ENCODE results near the gene KIAA1958. TPM values are rescaled to one million over a fixed set of nuclear protein-coding genes. Genes with fewer than 3 reads are reported as not detected.

Gene KIAA1958
- polyA plus RNA-seq, 1 donor, result 3.8 TPM

DNA sequence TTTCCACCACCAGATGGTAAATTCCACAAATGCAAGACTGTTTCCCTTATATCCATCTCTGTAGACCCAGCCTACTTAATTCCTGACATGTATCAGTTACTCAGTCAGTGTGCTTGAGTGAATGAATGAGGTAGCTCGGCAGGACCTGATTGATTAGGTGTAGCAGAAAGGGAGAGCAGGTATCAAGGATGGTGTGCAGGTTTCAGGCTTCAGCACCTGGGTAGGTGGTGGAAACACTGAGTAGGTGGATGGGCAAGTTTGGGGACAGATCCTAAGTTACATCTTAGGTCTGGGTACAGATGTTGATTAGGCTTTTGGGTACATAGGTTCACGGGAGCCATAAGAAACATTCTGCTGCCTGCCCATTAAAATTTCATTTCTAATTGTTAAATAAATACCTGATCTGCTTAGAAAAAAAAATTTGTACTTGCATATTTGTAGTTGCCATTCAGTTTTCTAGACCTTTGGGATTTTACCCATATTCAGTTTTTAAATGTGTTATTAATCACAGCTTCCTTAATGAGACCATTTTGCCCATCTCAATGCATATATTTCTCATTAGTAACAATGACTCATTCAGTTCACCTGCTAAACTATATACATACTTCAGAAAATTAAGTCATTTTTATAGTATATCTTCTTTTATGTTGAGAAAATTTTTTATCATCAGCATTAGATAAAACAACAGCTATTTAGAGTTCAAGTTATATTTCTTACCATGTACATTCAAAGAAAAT is 119.5 kb downstream of the KIAA1958 start:
- DNase-seq, result no peak

DNA sequence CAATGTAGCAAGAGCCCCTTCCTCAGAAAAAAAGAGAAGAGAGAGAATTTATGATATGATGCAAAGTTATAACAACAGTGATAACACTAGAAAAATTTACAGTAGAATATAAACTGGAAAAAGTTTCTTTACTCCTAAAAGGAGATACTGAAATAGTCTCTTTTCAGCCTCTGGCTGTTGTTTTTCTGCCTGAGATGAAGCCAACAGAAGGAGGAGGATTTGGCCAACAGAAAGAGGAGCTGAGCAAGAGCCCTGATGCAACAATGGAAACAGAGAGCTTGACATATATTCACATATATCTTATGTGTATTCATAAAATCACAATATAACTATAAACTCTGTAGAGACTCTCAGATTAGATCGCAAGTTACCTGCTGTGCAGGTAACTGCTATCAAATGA is 122.2 kb downstream of the KIAA1958 start:
- DNase-seq, result peak; percentile 21

GRCh38 chr9:112615584-112616266 is 129.1 kb downstream of the KIAA1958 start:
- no peak for DNase-seq

GRCh38 chr9:112617371-112617770 is 130.7 kb downstream of the KIAA1958 start:
- DNase-seq, result no peak

DNA sequence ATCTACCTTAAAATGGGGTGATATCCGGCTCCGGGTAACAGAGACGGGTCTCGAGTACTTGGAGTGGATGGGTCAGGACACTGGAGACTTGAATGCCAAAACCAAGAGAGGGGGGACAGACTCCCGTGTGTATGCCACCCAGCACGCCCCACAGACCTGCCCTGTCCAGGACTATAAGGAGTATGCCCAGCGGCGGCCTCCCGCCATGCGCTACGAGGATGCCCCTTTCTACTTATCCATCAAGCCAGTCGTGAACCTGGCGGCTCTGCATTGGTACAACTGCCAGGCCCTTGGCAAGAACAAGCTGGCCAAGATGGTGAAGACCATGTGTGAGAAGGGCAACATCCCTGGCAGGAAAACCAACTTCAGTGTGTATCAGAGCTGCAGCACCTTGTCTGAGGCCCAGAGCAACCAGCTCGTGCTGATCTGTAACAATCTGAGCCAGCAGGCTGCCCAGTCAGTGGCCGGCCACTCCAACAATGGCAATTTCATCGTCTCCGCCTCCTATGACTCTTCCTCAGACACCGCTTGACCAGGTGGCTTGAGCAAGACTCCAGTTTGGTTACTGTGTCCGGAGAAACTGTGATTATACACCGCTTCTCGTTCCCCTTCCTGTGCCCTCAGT is 131.9 kb downstream of the KIAA1958 start:
- no peak for DNase-seq

DNA sequence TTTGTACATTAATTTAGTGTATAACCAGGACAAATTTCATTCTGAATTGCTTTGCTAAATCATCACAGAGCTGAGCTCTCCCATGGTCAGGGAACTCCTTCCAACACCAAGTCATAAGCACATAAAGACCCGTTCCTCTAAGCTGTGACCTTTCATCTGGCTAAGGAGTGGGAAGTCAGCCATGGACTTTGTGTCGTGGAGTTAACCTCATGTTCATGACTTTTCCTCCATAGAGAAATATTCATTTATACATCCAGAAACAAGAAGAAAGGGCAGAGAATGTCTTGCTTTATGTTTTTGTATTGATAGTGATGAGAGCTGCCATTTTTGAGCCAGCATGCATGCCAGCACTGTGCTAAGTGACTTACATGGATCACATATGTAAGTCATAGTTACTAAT is 133.8 kb downstream of the KIAA1958 start:
- DNase-seq, result no peak

DNA sequence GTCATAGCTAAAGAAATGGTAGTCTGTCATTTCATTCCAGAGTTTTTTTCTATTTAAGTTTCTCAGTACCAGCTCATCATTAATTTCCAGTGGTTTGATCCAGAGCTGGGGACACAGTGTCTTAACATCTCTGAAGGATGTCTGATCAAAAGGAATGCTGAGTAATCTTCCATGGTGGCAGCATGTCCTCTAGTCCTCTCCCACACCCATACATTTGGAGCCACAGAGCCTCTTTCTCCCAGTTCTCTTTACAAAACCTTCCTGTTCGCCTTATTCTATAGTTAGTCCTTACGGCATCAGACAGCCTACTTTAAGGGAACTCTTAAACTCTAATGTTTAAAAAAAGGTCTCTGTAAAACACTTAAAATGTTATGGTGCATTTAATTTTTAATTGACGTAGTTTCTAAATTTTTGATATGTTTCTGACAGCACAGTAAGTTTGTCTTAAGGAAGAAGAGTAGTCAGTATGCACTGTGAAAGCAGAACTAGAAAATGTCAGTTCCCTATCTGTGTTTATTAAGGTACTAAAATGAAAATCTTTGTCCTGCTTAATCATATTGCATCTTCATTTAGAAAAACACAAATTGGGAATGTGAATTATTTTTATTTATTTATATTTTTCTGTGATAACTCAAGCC is 134.5 kb downstream of the KIAA1958 start:
- DNase-seq, result no peak

DNA sequence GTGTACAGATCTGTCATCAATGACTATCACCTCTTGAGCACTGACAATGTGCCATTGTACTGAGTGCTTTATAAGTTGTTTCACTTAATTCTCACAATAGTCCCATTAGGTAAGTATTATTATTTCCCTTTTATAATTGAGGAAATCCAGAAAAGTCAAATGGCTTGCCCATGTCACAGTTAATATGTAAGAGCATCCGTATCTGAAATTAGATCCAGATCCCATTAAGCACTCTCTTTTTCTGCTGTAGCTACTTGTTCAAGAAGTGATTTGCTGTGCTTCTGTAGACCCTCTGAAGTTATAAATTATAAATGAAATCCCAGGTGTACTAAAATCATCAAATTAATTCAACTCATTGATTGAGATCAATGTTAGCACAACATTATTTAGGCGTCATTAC is 136.6 kb downstream of the KIAA1958 start:
- no peak for DNase-seq

- DNase-seq, result no peak
Measured at GRCh38 chr9:112624711-112625707, 138.4 kb downstream of the KIAA1958 start.

DNA sequence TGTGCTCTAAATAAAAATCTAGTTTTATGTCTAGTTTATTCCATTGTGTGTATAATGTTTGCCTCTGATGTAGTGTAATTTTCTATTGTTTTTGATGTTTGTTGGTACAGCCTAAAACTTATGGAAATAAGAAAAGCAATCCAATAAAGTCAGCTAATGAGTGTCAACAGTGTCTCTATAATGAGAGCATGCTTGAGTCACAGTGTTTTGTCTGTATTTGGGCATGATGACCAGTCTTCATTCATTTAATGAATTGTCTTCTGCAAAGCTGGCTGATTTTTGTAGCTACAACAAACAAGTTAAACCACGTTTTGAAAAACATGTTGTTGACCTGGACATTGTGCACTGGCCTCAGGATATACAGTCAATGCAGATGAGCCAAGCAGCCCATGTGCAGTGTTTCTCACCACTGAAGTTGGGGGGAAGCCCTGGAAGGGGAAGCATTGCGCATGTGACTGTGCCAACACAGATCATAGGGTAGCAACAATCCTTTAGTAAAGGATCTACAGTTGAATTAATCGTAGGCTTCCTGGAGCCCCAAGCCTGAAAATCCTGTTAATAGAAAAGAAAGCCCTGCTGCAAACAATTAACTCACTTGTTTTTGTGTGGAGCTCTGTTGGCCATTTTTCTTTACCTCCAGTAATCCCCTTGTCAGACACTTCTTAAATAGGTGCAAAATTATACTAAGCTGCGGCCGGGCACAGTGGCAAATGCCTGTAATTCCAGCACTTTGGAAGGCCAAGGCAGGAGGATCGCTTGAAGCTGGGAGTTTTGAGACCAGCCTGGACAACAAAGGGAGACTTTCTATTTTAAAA is 143.3 kb downstream of the KIAA1958 start:
- DNase-seq, result no peak

DNA sequence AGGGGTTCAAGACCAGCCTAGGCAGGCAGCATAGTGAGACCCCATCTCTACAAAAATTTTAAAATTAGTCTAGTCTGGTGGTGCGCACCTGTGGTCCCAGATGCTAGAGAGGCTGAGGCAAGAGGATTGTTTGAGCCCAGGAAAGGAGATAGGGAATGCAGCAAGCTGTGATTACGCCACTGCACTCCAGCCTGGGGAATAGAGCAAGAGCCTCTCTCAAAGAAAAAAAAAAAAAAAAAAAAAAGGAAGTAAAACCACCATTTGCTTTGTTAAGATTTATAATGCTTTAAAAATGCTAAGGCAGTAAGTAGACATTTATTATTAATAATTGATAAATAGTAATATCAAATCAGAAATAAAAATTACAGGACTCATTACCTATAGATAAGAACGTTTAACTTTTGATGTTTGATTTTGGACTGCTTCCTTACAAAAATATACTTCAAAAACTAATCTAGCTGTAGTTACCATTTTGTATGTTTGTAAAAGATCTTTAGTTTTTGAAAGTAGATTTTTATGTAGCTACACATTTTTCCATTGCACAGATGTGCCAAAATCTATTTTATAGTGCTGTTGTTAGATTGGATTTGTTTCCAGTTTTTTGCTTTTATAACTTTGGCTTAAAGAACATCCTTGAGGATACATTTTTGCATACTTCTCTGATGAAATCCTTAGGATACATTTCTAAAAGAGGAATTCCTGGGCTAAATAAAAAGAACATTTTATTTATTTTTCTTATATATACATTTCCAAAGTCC is 144.9 kb downstream of the KIAA1958 start:
- peak; percentile 54 for DNase-seq

DNA sequence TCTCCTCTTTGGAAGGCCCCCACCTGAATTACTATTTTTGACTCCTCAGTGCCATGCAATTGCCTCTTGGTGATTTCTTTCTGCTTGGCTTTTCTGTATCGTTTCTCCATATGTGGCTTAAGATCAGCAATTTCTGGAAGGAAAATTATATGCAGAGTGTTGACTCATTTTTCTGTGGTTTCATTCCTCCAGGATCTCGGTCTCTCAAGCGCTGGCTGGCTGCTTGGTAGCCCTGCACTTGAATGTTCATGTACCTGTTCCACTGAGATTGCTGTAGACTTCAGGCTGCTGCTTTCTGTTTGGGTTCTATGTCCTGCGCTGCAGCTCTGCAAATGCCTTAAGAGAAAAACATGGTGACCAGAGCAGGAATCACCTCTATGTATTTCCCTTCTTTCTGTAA is 153.7 kb downstream of the KIAA1958 start:
- DNase-seq, result no peak

DNA sequence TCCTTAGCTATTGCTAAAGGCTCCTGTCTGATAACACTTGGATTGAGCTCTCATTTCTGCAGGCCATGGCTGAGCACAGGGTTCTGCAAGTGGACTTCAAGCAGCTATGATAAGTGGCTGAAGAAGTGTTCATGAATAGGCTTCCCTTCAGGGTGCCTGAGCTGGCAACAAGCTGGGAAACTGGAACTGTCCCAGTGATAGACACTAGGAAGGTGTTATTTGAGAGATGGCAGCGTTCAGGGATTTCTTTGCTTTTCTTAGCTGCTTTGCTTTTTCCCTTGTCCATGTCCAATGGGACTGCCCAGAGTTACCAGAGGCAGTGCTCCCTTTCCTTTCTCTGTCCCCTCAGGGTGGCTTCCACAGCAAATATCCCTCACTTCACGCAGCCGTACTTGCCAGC is 155.5 kb downstream of the KIAA1958 start:
- DNase-seq, result no peak

- no peak for DNase-seq
Measured at GRCh38 chr9:112647596-112647995, 161.0 kb downstream of the KIAA1958 start.

DNA sequence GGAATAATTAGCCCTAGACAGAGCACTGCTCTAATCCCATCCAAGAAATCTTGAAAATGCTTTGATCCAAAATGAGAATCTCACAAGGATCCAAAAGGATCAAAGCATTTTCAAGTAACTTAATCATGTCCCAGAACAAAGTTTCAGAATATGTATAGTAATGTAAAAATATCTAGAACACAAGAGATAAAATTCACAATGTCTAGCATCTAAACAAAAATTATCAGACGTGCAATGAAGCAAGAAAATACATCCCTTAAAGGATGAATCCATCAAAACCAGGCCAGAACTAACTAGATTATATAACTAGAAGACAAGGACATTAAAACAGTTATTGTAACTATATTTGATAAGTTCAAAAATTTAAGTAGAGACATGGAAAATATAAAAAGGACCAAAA is 162.0 kb downstream of the KIAA1958 start:
- DNase-seq, result no peak

GRCh38 chr9:112654282-112654681 is 167.7 kb downstream of the KIAA1958 start:
- no peak for DNase-seq

DNA sequence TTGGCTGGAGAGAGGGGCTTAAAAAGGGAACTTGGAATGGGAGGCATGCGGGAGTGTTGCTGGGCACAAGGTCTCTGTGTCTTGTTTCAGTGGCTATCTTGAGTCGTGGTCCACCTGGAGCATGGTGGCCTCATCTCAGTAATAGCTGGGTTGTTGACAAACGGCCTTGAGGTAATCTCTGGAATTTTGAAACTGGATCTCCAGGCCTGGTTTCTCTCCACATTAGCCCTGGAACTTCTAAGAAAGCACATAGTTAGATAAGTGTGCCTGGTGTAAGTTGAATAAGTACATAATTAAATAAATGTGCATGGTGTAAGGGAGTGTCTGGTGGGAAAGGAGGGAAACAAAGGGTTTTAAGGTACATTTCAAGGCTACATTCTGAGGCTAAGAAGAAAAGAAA is 169.0 kb downstream of the KIAA1958 start:
- no peak for DNase-seq

- no peak for DNase-seq
Measured at GRCh38 chr9:112659906-112660305, 173.3 kb downstream of the KIAA1958 start.

DNA sequence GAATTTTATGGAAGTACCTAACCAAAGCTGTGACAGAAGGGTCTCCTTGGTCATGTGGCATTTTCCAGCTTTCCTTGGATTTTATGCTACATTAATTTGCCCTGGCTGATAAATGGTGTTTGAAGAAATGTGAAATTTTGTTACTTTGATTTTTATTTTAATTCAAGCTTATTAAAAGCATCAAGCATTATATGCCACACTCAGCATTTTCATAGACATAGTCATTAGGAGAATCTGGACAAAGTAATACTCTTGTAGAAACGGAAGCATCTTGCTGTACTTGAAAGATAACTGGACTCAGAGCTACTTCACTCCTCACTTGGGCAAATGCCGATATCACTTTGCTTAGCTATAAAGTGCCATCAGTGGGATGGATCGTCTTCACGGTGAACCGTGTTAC is 177.1 kb downstream of the KIAA1958 start:
- no peak for DNase-seq

- no peak for DNase-seq
Measured at GRCh38 chr9:112664531-112664930, 177.9 kb downstream of the KIAA1958 start.
